ENCODE results near the gene SCGB3A1. TPM values are rescaled to one million over a fixed set of nuclear protein-coding genes. Genes with fewer than 3 reads are reported as not detected.

SCGB3A1 gene
- not detected for polyA plus RNA-seq (2012; ENCODE audit: insufficient read depth, insufficient read length)

GRCh38 chr5:180591311-180591887 lies at the start of gene SCGB3A1:
TSS of gene SCGB3A1 (minus strand) at chr5:180591499. CDS start at chr5:180591462, 37 bp downstream.
- no peak within 1 kb of the TSS for H3K4me3 ChIP-seq (ENCODE audit: low read length)
- DNase-seq (ENCODE audit: low read depth, low spot score), result no peak

GRCh38 chr5:180640611-180640860 lies 49.2 kb upstream of the SCGB3A1 start:
- no peak overlapping the region for H3K4me3 ChIP-seq (ENCODE audit: low read length)
- no peak for DNase-seq (ENCODE audit: low read depth, low spot score)

GRCh38 chr5:180639741-180640610 lies 48.7 kb upstream of the SCGB3A1 start:
- no peak overlapping the region for H3K4me3 ChIP-seq (ENCODE audit: low read length)
- DNase-seq (ENCODE audit: low read depth, low spot score), result no peak

GRCh38 chr5:180639287-180639686 lies 48.0 kb upstream of the SCGB3A1 start:
- H3K4me3 ChIP-seq (ENCODE audit: low read length), result no peak overlapping the region
- no peak for DNase-seq (ENCODE audit: low read depth, low spot score)

- H3K4me3 ChIP-seq (ENCODE audit: low read length), result no peak overlapping the region
- no peak for DNase-seq (ENCODE audit: low read depth, low spot score)
These were observed 46.8 kb upstream of the SCGB3A1 start for GRCh38 chr5:180637962-180638680.

DNA sequence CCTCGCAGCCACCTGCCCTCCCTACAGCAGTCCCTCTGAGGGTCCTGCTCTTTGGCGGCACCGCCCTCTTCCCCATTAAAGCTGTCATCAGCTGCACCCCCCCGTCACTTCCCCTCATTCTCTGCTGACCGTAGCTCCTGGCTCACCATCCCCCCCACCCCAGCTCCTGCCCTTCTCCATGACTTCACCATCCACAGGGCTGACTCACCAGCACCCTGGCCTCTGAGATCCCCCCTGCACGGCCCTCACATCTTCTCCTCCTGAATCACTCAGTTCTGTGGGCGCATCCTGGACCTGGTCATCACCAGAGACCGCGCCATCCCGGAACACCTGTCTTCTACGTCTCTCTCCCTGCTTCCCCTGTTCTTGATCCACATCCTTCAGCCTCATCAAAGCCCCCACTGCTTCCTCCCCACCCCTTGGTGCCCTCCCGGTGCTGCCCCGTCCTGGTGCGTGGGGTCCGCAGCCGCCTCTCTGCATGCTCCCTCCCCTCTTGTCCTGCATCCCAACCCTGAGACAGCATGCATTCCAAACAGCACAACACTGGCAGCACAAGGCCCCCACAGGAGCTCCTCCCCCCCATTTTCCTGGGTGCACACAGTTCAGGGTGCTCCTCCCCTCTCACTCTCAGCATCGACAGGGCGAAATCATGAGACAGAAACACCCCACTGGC lies 45.2 kb upstream of the SCGB3A1 start:
- DNase-seq (ENCODE audit: low read depth, low spot score), result no peak
- no peak overlapping the region for H3K4me3 ChIP-seq (ENCODE audit: low read length)

DNA sequence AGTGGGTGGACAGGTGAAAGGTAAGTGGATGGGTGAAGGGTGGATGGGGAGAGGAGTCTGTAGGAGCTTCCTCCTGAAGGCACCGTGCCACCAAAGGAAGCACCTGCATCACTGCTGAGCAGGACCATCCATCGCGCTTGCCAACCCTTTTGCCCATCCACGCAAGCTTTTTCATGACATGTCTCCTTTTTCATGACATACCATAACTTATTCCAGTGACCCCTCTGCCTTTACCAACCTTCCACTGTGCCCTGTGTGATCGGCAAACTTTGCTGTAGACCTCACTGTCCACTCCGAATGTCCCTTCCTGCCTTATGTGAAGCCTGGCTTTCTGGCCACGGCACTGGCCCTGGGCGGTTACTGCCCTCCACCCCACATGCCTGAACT lies 44.7 kb upstream of the SCGB3A1 start:
- DNase-seq (ENCODE audit: low read depth, low spot score), result no peak
- no peak overlapping the region for H3K4me3 ChIP-seq (ENCODE audit: low read length)

- no peak overlapping the region for H3K4me3 ChIP-seq (ENCODE audit: low read length)
- DNase-seq (ENCODE audit: low read depth, low spot score), result no peak
These were observed 42.2 kb upstream of the SCGB3A1 start for GRCh38 chr5:180633283-180634177.

DNA sequence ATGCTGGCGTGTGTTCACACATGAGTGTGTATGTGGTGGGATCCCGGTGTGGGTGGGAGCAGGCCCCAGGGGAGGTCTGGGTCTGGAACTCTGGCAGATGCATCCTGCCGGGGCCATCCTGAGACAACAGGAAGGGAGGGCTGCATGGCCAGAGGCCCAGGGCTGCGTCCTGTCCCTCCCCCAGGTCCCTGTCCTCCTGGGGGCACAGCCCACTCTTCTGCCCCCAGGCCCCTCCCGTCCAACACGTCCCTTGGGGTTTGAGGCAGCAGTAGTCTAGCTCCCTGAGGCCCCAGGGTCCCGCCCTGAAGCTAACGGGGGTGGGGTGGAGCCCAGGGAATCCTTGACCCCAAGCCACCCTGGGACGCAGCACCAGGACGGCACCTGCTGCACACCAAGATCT lies 41.5 kb upstream of the SCGB3A1 start:
- no peak overlapping the region for H3K4me3 ChIP-seq (ENCODE audit: low read length)
- no peak for DNase-seq (ENCODE audit: low read depth, low spot score)

DNA sequence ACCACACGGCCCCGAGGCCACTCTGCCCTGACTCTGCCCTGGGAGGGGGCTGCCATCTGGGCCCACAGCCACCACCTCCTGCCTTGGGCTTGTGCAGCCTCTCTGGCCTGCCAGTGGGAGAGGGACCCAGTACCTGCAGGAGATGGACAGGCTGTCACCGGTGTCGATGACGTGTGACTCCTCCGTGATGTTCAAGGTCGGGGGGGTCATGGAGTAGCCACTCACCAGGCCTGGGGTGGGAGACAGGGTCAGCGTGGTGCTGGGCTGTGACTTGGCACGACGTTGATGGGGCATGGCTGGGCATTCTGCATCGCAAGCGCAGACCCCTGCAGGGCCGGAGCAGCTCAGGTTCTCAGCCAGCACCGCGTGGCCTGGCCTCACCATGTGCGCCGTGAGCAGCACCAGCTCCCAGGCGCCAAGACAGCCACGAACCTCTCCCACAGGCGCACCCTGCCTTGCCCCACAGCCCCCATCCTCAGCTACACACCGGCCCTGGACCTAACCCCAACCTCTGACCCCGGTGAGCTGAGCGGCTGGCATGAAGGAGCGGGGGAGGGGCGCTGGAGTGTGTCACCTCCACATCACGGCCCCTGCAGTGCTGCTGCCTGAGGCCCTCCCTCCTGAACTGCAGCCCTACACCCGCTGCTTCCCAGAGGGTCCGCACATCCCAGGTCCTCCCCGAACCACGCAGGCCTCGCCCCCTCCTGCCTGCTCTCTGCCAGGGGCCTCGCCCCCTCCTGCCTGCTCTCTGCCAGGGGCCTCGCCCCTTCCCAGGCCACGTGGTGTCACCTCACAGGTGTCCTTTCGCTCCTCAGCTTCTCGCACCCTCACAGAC lies 40.5 kb upstream of the SCGB3A1 start:
- H3K4me3 ChIP-seq (ENCODE audit: low read length), result no peak overlapping the region
- no peak for DNase-seq (ENCODE audit: low read depth, low spot score)

GRCh38 chr5:180630426-180630825 lies 39.1 kb upstream of the SCGB3A1 start:
- no peak overlapping the region for H3K4me3 ChIP-seq (ENCODE audit: low read length)
- DNase-seq (ENCODE audit: low read depth, low spot score), result no peak

DNA sequence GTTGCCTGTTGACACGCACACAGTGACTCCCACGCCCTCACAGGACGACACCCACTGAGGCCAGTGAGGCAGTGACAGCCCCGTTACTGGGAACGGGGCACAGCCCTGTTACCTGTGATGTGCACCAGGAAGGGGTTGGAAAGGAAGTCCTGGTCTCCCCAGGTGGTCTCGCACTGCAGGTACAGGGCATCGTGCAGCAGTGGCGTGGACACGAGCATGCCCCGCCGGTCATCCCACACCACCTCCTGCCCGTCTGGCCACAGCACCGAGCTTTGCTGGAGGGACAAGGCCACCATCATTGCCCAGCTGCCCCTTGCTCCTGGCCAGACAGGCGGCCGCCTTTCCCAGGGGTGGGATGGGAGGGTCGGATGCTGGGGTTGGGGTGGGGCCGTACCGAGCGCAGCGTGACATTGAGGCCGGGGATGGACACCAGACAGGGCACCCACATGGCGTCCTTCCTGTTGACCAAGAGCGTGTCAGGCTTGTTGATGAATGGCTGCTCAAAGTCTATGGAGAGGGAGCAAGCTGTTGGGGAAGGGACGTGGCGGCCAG lies 38.6 kb upstream of the SCGB3A1 start:
- no peak overlapping the region for H3K4me3 ChIP-seq (ENCODE audit: low read length)
- DNase-seq (ENCODE audit: low read depth, low spot score), result no peak

DNA sequence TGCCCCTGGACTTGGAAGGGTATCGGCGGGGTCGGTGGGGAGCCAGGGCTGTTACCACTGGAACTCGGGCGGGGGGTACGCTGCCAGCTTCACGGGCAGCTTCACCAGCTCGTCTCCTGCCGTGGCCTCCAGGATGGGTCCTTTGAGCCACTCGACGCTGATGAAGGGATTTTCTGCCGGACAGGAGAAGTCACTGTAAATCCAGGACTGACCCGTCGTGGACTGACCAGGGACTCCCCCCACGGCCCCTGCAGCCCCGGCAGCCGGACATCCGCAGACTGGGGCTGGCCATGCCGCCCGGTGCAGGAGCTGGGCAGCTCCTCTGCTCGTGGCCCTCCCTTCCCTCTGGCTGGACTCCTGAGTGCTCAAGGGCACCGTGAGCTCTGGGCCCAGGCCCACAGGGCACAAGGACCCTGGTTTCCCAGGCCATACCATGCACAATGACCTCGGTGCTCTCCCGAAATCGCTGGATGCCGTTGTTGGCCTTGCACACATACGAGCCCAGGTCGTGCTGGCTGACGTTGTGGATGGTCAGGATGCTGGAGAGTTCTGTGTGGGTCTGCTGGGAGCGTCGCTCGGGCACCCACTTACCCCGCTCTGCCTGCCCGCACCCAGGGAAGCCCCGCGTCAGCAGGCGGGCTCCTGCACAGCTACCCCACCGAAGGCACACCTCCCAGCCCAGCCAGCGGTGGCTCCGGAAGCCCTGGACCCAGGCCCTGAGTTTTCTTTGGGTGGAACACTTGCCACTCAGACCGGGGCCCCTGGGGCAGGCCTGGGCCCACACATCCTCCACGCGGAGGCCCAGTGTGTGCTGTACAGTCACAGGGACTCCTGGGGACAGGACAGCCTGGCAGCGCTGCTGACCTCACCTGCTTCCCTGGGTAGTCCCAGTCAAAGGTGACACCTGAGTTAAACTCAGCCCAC lies 37.8 kb upstream of the SCGB3A1 start:
- DNase-seq (ENCODE audit: low read depth, low spot score), result no peak
- H3K4me3 ChIP-seq (ENCODE audit: low read length), result no peak overlapping the region

DNA sequence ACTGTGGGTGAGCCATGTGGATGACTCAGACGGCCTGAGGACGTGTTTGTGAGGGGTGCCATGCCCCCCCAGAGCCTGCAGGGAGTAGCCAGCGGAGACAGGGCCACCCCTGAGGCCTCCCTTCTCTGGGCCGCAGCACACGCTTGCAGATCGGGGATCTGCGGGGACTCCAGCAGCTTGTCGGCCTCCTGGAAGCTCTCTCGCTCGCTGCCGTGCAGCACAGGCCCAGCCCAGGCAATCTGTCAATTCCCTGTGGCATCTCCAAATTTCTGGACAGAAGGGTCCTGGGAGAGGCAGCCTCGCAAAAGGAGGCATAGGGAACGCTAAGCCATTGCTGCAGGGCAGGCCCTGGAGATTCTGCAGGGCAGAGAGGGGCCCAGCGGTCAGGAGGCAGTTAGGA lies 36.9 kb upstream of the SCGB3A1 start:
- no peak for DNase-seq (ENCODE audit: low read depth, low spot score)
- H3K4me3 ChIP-seq (ENCODE audit: low read length), result no peak overlapping the region

DNA sequence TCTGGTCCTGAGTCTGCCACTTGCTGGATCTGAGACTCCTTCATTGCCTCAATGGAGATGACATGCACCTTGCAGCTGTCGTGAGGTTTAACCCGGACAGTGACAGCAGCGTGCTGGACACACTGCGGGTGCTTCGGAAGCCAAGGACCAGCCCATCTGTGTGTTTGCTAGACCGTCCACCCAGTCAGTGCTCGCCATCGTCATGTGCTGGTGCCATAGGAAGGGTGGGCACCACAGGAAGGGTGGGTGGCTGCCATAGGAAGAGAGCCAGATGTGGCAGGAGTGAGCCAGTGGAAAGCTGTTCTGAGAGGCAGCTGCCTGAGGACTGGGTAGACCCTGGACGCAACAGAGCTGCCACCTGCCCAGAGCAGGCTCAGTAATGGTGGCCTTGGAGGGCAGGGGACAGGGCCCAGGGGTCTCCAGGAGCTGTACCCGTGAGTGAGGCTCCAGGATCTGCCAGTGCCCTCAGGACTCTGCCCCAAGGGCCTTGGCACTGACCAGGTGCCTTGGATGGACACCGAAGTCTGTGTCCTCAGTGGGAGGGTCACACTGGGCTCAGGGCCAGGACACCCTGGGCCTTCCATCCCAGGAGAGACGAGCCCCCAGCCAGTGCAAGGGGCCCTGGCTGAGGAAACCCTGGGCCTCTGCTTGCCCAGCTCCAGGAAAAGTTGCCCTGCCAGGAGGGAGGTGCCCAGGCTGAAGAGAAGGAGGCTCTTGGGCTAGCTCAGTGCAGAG lies 36.3 kb upstream of the SCGB3A1 start:
- DNase-seq (ENCODE audit: low read depth, low spot score), result no peak
- H3K4me3 ChIP-seq (ENCODE audit: low read length), result no peak overlapping the region
